Neural cell (in vitro differentiated cells): Measurements from ENCODE around the gene POPDC2.

Source experiments
- CTCF ChIP-seq: fragments of 450-650 bp; IDR thresholded peaks from 2 replicates; pipeline ENCODE4 v1.5.1; 2014; ENCODE audit warnings: antibody characterized with exemption, mild to moderate bottlenecking, moderate library complexity; ENCODE audit not compliant: poor library complexity, severe bottlenecking
- EP300 ChIP-seq: fragments of 450-650 bp; conservative IDR thresholded peaks from 2 replicates; pipeline ENCODE4 v1.6.1; 2014; ENCODE audit warnings: antibody characterized with exemption, mild to moderate bottlenecking, moderate library complexity; ENCODE audit not compliant: poor library complexity, severe bottlenecking
- POLR2AphosphoS5 ChIP-seq: IDR thresholded peaks from 2 replicates; pipeline ENCODE4 v1.6.1; 2012
- REST ChIP-seq: IDR thresholded peaks from 2 replicates; pipeline ENCODE4 v1.6.1; 2012; ENCODE audit warnings: borderline replicate concordance
- TAF1 ChIP-seq: IDR thresholded peaks from 2 replicates; pipeline ENCODE4 v1.6.1; 2012; ENCODE audit warnings: low read depth

GRCh38 chr3:119683421-119683820, 23.0 kb upstream of the POPDC2 start:
- no peak for TF ChIP-seq CTCF
- no peak for TF ChIP-seq EP300
- no peak for TF ChIP-seq REST
- TF ChIP-seq TAF1 = no peak
- no peak for TF ChIP-seq POLR2AphosphoS5
